COLO668 (cell line): ENCODE data around the gene MYH10.
"Not testable (repeated sequence)": the region's sequence is repeated elsewhere in the genome, so short reads cannot be mapped to it uniquely, and the experiment has no call there.

Source experiments
- DNase-seq: peaks from one replicate; lab custom pipeline; 2025; ENCODE audit not compliant: unreplicated experiment; lab: John Stamatoyannopoulos, UW

The MYH10 gene

GRCh38 chr17:8630227-8630801 is at the start of gene MYH10:
Gene MYH10 (minus strand): TSS chr17:8630725. CDS start chr17:8623246, 7,479 bp downstream.
- DNase-seq: no peak

DNA sequence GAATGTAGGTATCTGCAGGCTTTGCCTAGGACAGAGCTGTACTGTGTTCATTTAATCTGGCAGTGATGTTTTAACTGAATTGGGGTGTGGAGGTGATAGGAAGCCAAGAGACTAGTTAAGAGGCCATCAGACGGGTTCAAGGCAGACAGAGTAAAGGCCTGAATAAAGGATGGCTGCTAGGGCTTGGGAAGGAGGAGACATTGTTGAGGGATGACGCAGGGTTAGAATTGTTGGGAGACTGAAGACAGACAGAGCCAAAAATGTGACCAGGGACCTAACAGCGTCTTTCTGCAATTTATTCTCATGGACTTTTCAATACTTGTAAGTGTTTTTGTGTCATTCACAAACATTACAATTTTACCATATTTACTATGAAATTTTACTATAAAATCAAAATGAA is 48.6 kb upstream of the MYH10 start:
- no peak for DNase-seq

DNA sequence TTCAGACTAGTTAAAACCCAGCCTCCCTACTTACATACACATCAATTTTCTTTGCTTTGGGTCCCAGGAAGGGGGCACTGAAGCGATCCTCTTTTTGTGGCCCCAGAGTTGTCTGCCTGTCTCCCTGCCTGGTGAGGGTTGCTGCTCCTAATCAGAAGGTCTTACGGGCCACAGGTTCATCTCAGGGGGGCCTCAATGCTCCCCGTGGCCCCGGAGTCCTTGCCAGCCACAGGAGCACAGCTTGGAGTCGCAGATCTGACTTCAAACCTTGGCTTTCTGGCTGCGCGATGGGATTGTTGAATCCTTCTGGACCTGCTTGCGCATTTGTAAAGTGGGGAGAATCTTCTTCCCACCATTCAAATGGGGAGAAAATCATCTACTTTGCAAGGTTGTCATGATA is 44.8 kb upstream of the MYH10 start:
- DNase-seq: no peak

GRCh38 chr17:8674344-8675305 is 44.1 kb upstream of the MYH10 start:
- no peak for DNase-seq

DNA sequence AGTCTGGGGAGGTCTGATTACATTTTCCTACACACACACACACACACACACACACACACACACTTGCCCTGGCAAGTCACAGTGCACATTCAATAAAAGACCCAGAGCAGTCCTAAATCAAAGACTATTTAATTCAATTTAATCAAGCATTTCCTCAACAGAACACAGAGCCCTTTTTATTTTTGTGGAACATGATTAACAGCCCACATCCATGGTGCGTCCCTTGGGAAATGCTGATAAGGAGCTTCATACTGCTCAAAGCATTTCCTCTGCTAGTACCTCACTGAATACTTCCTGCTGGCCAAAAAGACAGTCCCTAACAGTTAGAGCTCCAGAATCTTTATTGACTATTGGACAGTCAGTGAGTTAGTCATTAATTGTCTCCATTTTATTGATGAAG is 43.1 kb upstream of the MYH10 start:
- DNase-seq: no peak

- DNase-seq: no peak
Measured at GRCh38 chr17:8672326-8672725, 41.8 kb upstream of the MYH10 start.

DNA sequence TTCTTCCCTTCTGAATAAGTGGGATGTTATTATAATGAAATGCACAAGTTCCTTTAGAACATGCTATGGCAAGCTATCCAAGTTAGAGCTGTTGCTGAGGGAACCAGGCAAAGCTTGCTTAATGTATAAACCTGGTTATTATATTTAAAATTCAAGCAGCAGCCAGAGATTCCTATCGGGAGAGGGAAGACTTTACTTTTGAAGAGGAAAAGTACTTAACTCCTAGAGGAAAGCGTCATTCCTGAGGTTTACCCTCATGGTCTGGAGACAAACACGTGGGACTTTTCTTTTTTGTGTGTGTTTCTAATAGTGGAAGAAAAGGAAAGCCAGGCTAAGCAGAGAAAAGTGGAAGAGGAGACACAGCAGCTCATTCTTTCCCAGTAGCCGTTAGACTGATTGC is 39.9 kb upstream of the MYH10 start:
- DNase-seq: no peak

DNA sequence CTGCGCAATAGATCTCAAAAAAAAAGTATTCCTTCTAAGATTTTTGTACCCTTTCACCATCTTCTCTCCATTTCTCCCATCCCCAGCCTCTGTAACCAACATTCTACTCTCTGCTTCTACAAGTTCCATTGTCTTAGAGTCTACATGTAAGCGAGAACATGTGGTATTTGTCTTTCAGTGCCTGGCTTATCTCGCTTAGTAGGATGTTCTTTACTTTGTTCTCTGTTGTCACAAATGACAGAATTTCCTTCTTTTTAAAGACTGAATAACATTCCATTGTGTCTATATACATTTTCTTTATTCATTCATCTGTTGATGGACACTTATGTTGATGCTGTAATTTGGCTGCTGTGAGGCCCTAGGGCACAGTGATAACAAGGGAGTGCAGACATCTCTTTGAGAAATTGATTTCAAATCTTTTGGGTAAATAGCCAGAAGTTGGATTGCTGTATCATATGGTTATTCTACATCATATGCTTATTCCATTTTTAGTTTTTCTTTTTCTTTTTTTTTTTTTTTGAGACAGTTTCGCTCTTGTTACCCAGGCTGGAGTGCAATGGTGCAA is 37.7 kb upstream of the MYH10 start:
- DNase-seq: no peak

- no peak for DNase-seq
Measured at GRCh38 chr17:8667421-8667820, 36.9 kb upstream of the MYH10 start.

GRCh38 chr17:8665684-8666083 is 35.2 kb upstream of the MYH10 start:
- DNase-seq: no peak

GRCh38 chr17:8664456-8665126 is 34.1 kb upstream of the MYH10 start:
- no peak for DNase-seq

GRCh38 chr17:8662973-8663372 is 32.4 kb upstream of the MYH10 start:
- DNase-seq: no peak

DNA sequence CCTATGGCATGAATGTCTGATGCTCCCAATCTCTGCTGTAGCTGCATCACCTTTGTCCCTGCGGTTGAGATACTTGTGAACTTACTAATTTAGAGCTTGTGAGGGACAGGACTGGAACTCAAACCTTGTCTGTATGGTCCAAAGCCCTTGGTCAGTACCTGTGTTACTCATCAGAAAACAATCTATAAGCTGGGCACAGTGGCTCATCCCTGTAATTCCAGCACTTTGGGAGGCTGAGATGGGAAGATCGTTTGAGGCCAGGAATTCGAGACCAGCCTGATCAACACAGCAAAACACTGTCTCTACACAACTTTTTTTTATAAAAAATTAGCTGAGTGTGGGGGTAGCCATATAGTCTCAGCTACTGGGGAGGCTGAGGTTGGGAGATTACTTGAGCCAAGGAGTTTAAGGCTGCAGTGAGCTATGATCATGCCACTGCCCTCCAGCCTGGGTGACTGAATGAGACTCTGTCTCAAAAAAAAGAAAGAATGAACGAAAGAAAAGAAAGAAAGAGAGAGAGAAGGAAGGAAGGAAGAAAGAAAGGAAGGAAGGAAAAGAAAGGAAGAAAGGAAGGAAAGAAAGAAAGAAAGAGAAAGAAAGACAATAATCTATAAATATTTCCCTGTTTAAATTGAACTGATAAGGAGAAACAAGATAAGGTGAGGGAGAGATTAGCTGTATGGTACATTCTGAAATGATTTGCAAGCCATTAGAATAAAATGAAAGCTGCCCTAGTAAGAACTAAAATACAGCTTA is 31.7 kb upstream of the MYH10 start:
- DNase-seq: no peak

DNA sequence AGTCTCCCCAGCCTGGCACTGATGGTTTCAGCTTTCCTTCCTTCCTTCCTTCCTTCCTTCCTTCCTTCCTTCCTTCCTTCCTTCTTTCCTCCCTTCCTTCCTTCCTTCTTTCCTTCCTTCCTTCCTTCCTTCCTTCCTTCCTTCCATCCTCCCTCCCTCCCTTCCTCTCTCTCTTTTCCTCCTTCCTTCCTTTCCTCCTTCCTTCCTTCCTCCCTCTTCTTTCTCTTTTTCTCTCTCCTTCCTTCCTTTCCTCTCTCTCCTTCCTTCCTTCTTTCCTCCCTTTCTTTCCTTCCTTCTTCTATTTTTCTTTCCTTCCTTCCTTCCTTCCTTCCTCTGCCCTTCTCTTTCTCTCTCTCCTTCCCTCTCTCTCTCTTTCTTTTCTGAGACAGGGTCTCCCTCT is 30.2 kb upstream of the MYH10 start:
- not testable (repeated sequence) for DNase-seq

DNA sequence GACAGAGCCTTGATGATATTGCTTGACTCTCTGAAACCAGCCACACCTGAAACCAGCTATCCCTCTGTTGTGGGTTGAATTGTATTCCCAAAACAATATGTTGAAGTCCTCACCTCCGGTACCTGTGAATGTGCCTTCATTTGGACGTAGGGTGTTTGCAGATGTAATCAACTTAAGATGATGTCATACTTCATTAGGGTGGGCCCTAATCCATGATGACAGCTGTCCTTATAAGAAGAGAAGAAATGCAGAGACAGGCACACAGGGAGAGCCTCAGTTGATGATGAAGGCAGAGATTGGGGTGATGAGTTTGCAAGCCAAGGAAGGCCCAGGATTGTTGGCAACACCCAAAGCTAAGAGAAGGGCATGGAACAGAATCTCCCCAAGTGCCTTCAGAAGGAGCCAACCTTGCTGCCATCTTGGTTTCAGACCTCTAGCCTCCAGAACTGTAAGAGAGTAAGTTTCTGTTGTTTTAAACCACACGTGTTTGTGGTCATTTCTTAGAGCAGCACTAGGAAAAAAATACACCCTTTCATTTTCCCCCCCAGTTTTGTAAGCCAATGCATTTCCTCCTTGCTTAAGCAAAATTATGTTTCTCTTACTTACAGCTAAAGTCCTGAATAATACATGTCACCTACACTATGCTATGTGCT is 29.4 kb upstream of the MYH10 start:
- no peak for DNase-seq

DNA sequence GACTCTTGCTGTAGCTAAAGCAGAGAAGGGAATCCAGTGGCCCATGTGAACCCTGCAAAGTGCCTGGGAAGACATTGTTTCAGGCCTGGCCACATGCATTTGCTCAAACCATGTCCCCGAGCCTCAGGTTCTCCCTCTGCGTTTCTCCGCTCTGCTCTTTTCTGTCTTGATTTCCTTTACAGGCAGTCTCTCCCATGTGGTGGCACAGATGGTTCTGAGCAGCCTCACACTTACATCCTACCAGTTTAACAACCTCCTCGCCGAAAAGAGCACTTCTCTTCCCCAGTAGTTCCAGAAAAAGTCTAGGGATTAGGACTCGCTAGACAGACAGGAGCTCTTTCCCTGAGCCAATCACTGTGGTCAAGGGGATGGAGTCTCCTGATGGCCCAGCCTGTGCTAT is 28.3 kb upstream of the MYH10 start:
- DNase-seq: no peak

DNA sequence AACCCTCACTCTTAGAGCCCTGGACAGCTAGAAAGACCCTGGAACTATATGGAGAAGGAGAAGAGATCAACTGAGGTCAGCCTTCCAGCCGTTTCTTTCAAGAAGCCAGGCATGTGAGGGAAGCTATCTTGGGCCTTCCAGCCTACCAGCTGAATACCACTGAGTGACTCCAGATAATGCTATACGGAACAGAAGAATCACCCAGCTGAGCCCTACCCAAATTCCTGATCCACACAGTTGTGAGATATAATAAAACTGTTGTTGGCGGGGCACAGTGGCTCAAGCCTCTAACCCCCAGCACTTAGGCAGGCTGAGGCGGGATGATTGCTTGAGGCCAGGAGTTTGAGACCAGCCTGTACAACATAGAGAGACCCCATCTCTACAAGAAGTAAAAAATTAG is 26.2 kb upstream of the MYH10 start:
- DNase-seq: no peak

DNA sequence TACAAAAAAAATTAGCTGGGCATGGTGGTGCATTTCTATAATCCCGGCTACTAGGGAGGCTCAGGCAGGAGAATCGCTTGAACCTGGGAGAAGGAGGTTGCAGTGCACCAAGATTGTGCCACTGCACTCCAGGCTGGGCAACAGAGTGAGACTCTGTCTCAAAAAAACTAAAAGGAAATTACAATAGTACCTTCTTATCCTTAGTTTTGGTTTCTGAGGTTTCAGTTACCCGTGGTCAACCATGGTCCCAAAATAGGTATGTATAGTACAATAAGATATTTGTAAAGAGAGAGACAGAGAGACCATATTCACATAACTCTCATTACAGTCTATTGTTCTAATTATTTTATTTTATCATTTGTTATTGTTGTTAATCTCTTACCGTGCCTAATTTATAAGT is 24.3 kb upstream of the MYH10 start:
- DNase-seq: no peak

DNA sequence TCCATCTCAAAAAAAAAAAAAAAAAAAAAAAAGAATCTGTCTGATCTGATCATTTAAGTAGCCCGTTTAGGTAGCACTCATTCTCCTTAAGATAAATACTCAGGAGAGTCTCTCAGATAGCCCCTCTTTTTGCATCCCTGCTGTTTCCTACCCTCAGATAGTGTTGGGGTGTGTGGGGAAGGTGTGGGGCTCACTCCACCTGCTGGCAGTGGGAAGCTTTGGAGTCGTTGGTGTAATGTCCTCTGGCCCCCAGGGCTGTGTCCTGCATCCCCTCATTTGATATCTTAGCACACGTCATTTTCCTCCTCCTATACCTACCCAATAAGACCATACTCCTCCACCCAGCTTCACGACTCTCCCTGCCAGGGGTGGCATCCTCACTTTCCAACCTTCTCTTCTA is 20.5 kb upstream of the MYH10 start:
- DNase-seq: no peak

- DNase-seq: no peak
Measured at GRCh38 chr17:8650119-8650499, 19.6 kb upstream of the MYH10 start.
